GM12872 (cell line): Measurements from ENCODE around the gene CHTF8.
A peak's percentile ranks its signal among the peaks of the same experiment; 100 is the strongest.

Source experiments
- CTCF ChIP-seq: IDR thresholded peaks from 3 replicates; pipeline ENCODE4 v1.5.1; 2011; ENCODE audit warnings: low read depth, mild to moderate bottlenecking, low read length, moderate library complexity; ENCODE audit not compliant: insufficient read depth

CHTF8 gene

GRCh38 chr16:69084289-69084688 is 48.1 kb downstream of the CHTF8 start:
- no peak for TF ChIP-seq CTCF

GRCh38 chr16:69083306-69083941 is 49.0 kb downstream of the CHTF8 start:
- peak; percentile 17; the same call in 1 of the 3 replicates for TF ChIP-seq CTCF

GRCh38 chr16:69079697-69080096 is 52.7 kb downstream of the CHTF8 start:
- no peak for TF ChIP-seq CTCF

GRCh38 chr16:69078073-69078472 is 54.3 kb downstream of the CHTF8 start:
- no peak for TF ChIP-seq CTCF

GRCh38 chr16:69077251-69077650 is 55.1 kb downstream of the CHTF8 start:
- no peak for TF ChIP-seq CTCF

- TF ChIP-seq CTCF = no peak
Measured at GRCh38 chr16:69073181-69073702, 59.1 kb downstream of the CHTF8 start.

- TF ChIP-seq CTCF = no peak
Measured at GRCh38 chr16:69072640-69072974, 59.8 kb downstream of the CHTF8 start.
